Ovary (tissue), 10 donors: Measurements from ENCODE around the gene NKX6-2. TPM values are rescaled to one million over a fixed set of nuclear protein-coding genes. Genes with fewer than 3 reads are reported as not detected.

Source experiments
- DNase-seq, 5 donors: peaks; one replicate each; pipeline ENCODE4 v3.0.0-alpha.2; 2019 to 2020
- H3K27ac ChIP-seq, 2 donors: fragments of 200-600 bp; one replicate each; pipeline versions ENCODE4 v1.5.1 to v1.8.0; 2019 to 2022
- H3K27me3 ChIP-seq: fragments of 200-600 bp; one replicate; pipeline ENCODE4 v1.8.0; 2022
- H3K36me3 ChIP-seq: fragments of 200-600 bp; sonication (generic); one replicate; pipeline ENCODE4 v1.5.1; 2019
- H3K4me1 ChIP-seq: one replicate; pipeline ENCODE4 v1.8.1; 2013; ENCODE audit warnings: mild to moderate bottlenecking, moderate library complexity; ENCODE audit not compliant: insufficient read depth
- H3K4me3 ChIP-seq: fragments of 200-600 bp; sonication (generic); one replicate; pipeline ENCODE4 v1.5.1; 2017
- H3K9me3 ChIP-seq, 2 donors: fragments of 200-600 bp in 1 of 2; sonication (generic) in 1 of 2; one replicate each; pipeline versions ENCODE4 v1.5.1 to v1.8.1; 2013 to 2019; ENCODE audit warnings: mild to moderate bottlenecking in 1 of 2, moderate library complexity in 1 of 2
- EP300 ChIP-seq: sonication (generic); formaldehyde crosslinking; IDR thresholded peaks from one replicate; pipeline ENCODE4 v1.6.1; 2017; ENCODE audit warnings: antibody characterized with exemption
- POLR2A ChIP-seq: fragments of 450-650 bp; IDR thresholded peaks from one replicate; pipeline ENCODE4 v1.6.1; 2017; ENCODE audit warnings: antibody characterized with exemption, mild to moderate bottlenecking, moderate library complexity
- whole genome bisulfite sequencing, 3 donors: extraction: QIAGEN DNeasy Blood & Tissue Kit in 1 of 3; methylation state at CpG; one replicate each; pipeline versions ENCODE4 v1.1.5 to v1.1.7; 2013 to 2017; 5-methylcytosine and 5-hydroxymethylcytosine counted together
- intact Hi-C, 4 donors: fragments of 100-400 bp; cut with DNase I; formaldehyde crosslinking; loops; one replicate each; pipeline versions ENCODE4 v1.11.0 to v1.15.1; 2022 to 2023
- long read RNA-seq, 3 donors: library from polyadenylated mRNA in 2 of 3; unstranded in 2 of 3; transcript quantifications; one replicate each; pipeline ENCODE4 v2.0.0 and lab custom pipeline, GENCODE V29; 2021 to 2026
- polyA plus RNA-seq, 2 donors: library from polyadenylated mRNA; stranded (reverse); fragments of 200-250 nt in 1 of 2; fragments of 350-450 nt in 1 of 2; fragmentation: Illumina TruSeq in 1 of 2; extraction: RNeasy Lipid Tissue Mini Kit (QIAGEN cat#74804) in 1 of 2; gene quantifications; one replicate each; pipeline ENCODE4 v1.2.3, GENCODE V29; 2013 to 2014
- total RNA-seq, 7 donors: library from RNA; depleted of rRNA in 2 of 7; stranded (reverse); fragments of >200 nt in 2 of 7; fragmentation: NEBNext Ultra II Directional in 3 of 7; extraction: Animal tissue kit (Norgen Biotek cat#: 25700) in 3 of 7; gene quantifications; one replicate each; pipeline versions ENCODE4 v1.1.0 to v1.2.4, GENCODE V29; 2016 to 2023
- TF ChIP-seq, protein P1 (sequence below), 3 donors: fragments of 450-650 bp in 2 of 3; fragments of 200-600 bp in 1 of 3; IDR thresholded peaks; one replicate each; pipeline versions ENCODE4 v1.5.1 to v1.8.0; 2016 to 2022; ENCODE audit warnings: antibody characterized with exemption in 3 of 3, mild to moderate bottlenecking in 1 of 3
- donor health status: DM: no; HTN: no; CAD: no; lungs with moderate emphysema.
- donor health status: DM: no; HTN: no; CAD: no.
- donor health status: Bipolar disorder and iron deficiency.
- donor health status: DM: yes; HTN: yes; CAD: no.
- donor health status: DM: no; HTN: no; CAD: no.
- donor health status: DM: yes; HTN: yes; CAD: no.

The NKX6-2 gene
- not detected for total RNA-seq
- polyA plus RNA-seq = not detected
- long read RNA-seq, donor 1 = 0 reads
- long read RNA-seq, donor 2, partial matches to known transcripts = 0 of 4 reads
- long read RNA-seq, donor 2, other reads (novel, unspliced or antisense) = 0 of 4 reads
- long read RNA-seq, donor 3 = 0 reads

DNA sequence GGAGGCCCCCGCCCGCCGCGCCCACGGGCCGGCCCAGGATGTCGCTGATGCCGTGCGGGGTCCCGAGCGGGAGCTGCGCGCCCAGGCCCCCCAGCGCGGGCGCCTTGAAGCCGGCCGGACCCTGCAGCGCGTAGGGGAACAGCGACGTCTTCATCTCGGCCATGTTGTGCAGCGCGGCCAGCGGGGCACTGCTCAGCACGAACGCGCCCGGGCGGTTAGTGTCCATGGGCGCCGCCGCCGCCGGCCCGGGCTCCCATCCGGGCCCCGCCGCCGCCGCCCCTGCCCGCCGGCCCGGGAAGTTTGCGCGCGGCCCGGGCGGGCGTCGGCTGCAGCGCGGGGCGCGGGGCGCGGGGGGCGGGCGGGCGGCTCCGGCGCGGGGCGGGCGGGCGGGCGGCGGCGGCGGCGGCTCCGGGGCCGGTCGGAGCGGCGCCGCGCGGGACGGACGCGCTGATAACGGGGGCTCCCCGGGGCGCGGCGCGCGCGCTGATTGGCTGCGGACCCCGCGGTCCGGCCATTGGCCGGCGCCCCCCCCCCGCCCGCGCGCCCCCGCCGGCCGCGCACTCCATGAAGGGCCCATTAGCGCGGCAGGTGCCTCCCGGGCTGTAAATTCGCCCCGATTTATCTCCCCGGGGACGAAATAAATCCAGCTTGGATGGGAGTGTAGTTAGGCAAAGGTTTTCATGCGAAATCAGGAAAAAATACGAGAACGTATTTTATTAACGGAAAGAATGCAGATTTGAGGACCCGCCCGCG lies at the start of gene NKX6-2:
TSS of gene NKX6-2 (minus strand) at position 425 of the 753 bp plus-strand sequence. CDS start at position 226, 199 bp downstream.
- no peaks in the 10 kb centered on the region for H3K36me3 ChIP-seq
- TF ChIP-seq POLR2A = no peak
- TF ChIP-seq EP300 = no peak
- TF ChIP-seq, protein P1, sequence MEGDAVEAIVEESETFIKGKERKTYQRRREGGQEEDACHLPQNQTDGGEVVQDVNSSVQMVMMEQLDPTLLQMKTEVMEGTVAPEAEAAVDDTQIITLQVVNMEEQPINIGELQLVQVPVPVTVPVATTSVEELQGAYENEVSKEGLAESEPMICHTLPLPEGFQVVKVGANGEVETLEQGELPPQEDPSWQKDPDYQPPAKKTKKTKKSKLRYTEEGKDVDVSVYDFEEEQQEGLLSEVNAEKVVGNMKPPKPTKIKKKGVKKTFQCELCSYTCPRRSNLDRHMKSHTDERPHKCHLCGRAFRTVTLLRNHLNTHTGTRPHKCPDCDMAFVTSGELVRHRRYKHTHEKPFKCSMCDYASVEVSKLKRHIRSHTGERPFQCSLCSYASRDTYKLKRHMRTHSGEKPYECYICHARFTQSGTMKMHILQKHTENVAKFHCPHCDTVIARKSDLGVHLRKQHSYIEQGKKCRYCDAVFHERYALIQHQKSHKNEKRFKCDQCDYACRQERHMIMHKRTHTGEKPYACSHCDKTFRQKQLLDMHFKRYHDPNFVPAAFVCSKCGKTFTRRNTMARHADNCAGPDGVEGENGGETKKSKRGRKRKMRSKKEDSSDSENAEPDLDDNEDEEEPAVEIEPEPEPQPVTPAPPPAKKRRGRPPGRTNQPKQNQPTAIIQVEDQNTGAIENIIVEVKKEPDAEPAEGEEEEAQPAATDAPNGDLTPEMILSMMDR (IDR thresholded peaks at IDR 0.05) = no peak
- 1% methylated on average over 32 to 119 of the region's 119 CpGs for WGBS, 3 donors
- H3K4me3 ChIP-seq = no peak within 1 kb of the TSS
- DNase-seq = no peak
- no peaks in the 10 kb centered on the region for H3K4me1 ChIP-seq
- H3K27me3 ChIP-seq = peaks cover 22% of the 10 kb centered on the region
- peaks cover 0 to 6% of the 10 kb centered on the region in 2 donors for H3K9me3 ChIP-seq
- H3K27ac ChIP-seq = no peak within 1 kb of the TSS
- intact Hi-C loops = loop anchor here in 1 of 4 donors (10.0 kb wide), 1 partner anchor 241 kb away; no protein-coding TSS in a partner anchor

DNA sequence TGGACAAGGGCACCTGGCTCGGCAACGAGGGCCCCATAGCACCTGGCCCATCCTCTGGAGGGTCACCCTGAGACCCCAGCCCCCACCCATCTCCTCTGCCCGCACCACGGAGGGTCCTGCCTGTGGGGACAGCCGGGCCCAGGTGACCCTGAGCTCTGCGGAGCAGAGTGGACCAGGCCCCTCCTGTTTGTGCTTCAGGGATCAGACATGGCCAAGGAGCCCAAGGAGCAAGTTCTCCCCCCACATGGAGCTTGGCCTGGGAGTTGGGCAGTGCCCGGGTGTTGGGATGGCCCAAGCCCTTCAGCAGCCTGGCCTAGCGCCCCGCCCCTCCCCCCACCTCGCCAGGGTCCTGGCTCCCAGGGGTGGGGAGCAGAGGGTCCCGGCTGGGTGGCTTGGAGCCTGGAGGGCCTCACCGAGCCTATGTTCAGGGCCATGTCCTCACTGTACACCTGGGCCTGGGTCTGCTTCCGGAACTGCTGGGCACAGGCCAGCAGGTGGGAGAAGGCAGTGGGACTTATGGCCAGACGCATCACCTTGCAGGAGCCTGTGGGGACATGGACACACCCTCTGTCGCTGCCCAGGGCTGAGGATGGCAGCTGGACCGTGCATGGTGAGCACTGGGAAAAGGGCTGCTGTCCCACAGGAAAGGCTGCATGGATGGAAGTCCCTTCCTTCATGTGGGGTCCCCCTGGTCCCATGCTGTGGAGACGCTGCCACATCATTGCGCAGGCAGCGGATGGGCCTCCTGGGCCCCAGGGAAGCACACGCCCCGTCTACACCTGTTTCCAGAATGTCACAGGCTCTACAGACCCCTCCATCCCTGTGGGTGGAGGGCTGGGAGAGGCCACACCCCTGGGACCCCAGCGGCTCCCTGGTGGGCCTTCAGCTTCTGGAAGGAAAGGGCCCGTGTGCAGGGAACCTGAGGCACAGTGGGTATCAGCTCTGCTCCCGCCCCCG lies 49.2 kb upstream of the NKX6-2 start:
- DNase-seq = peak in 1 of 5 donors; percentile 20
- intact Hi-C loops = loop anchor here in 3 of 4 donors (5.0 to 10.0 kb wide), 2 partner anchors 290 to 292 kb away; no protein-coding TSS in a partner anchor

DNA sequence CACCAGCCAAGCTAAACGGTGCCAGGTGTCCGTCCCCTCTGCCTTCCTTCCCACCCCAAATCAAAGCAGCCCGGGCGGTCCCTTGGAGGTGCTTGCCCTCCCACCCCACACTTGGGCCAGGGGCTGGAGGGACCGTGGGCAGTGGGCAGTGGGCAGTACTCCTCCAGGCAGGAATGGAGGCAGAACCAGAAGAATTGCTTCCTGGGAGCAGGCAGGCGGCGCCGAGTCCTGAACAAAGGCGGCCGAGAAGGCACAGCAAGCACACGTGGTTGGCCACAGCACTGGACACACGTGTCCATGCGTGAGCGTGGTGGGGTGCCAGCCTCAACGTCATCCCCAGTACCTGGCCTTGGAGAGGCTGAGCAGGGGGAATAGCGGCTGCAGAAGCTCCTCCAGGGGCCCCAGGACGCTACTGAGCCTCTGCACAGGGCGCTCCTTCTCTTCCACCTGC lies 48.4 kb upstream of the NKX6-2 start:
- no peak overlapping the region for H3K27ac ChIP-seq
- H3K9me3 ChIP-seq = no peaks in the 10 kb centered on the region
- no peak for DNase-seq
- no peak overlapping the region for H3K4me3 ChIP-seq
- no peaks in the 10 kb centered on the region for H3K4me1 ChIP-seq
- H3K27me3 ChIP-seq = no peaks in the 10 kb centered on the region
- no peaks in the 10 kb centered on the region for H3K36me3 ChIP-seq
- intact Hi-C loops = loop anchor here in 2 of 4 donors (10.0 kb wide), 1 partner anchor 290 kb away; no protein-coding TSS in a partner anchor
- 74 to 83% (median 77%) methylated on average over 18 of the region's 18 CpGs for WGBS, 3 donors
- TF ChIP-seq POLR2A (no peak), EP300 (no peak)
- TF ChIP-seq, protein P1 (IDR thresholded peaks at IDR 0.05) = no peak

More for the DNA sequence above, 49.2 kb upstream of the NKX6-2 start:
- H3K4me3 ChIP-seq = no peak overlapping the region
- H3K27ac ChIP-seq = no peak overlapping the region
- TF ChIP-seq, protein P1 (IDR thresholded peaks at IDR 0.05) = no peak
- TF ChIP-seq EP300 = no peak
- no peak for TF ChIP-seq POLR2A
- no peaks in the 10 kb centered on the region for H3K4me1 ChIP-seq
- H3K9me3 ChIP-seq = no peaks in the 10 kb centered on the region
- no peaks in the 10 kb centered on the region for H3K36me3 ChIP-seq
- WGBS, 3 donors = 72 to 83% (median 73%) methylated on average over 21 to 25 of the region's 25 CpGs
- H3K27me3 ChIP-seq = no peaks in the 10 kb centered on the region
